K562 (cell line): ENCODE results near the gene VEGFC. TPM values are rescaled to one million over a fixed set of nuclear protein-coding genes. Genes with fewer than 3 reads are reported as not detected.

Source experiments
- ATAC-seq: fragments of 200-7000 bp; cut with Tn5 transposase; 3 replicates; pipeline ENCODE4 v1.9.1; 2020; ENCODE audit warnings: moderate library complexity
- BruUV-seq: library from RNA; stranded (reverse); fragments of 400-500 nt; replicated peaks from 2 replicates; lab custom pipeline; 2021; lab: Mats Ljungman, UMichigan
- CTCF ChIA-PET: fragments of 300-600 bp; formaldehyde crosslinking; extraction: SDS; loops from one replicate; lab custom pipeline; 2021; ENCODE audit warnings: low intra/inter-chr PET ratio; lab: Yijun Ruan, JAX
- POLR2A ChIA-PET: fragments of 300-600, 350-650 bp; sonication (Branson Sonifier 250); formaldehyde crosslinking; extraction: SDS; loops from one replicate; lab custom pipeline; 2021; ENCODE audit warnings: antibody characterized with exemption, inconsistent platforms; lab: Yijun Ruan, JAX
- DNase-seq, 4 experiments: peaks; one replicate each; pipeline versions ENCODE4 v3.0.0 to v3.0.0-alpha.2; 2011 to 2018; ENCODE audit warnings: low spot score in 3 of 4, mixed read lengths in 3 of 4; ENCODE audit errors: extremely low read depth in 1 of 4
- FAIRE-seq: peaks from 2 replicates; lab custom pipeline; 2011; peaks lifted over from hg19 to GRCh38; lab: Jason Lieb, UNC
- H2AFZ ChIP-seq: 2 replicates; pipeline ENCODE4 v1.6.0; 2011; ENCODE audit warnings: low read depth, low read length, control low read depth, inconsistent platforms
- H3K27ac ChIP-seq: fragments of 200-600 bp; 3 replicates; pipeline ENCODE4 v1.8.0; 2011; ENCODE audit warnings: low read depth, mild to moderate bottlenecking, control low read depth, inconsistent platforms, low read length, moderate library complexity, mixed read lengths; ENCODE audit errors: extremely low read depth
- H3K27me3 ChIP-seq, 2 experiments: fragments of 300-600 bp in 1 of 2; 2 replicates in 1 of 2; 3 replicates in 1 of 2; pipeline versions ENCODE4 v1.6.0 to v1.8.0; 2011; ENCODE audit warnings: inconsistent platforms in 2 of 2, low read length in 2 of 2, mild to moderate bottlenecking in 1 of 2, mixed read lengths in 1 of 2, moderate library complexity in 1 of 2; ENCODE audit not compliant: control insufficient read depth in 2 of 2, insufficient read depth in 2 of 2
- H3K36me3 ChIP-seq: fragments of 300-600 bp; 3 replicates; pipeline ENCODE4 v1.8.0; 2011; ENCODE audit warnings: mild to moderate bottlenecking, low read length, inconsistent platforms; ENCODE audit not compliant: control insufficient read depth, insufficient read depth
- H3K4me1 ChIP-seq, 2 experiments: fragments of 200-600 bp in 1 of 2; replicated peaks in 1 of 2; 2 replicates in 1 of 2; 3 replicates in 1 of 2; pipeline versions ENCODE4 v1.5.1 to v1.8.0; 2011; ENCODE audit warnings: inconsistent platforms in 2 of 2, low read length in 2 of 2, mild to moderate bottlenecking in 1 of 2, mixed read lengths in 1 of 2, moderate library complexity in 1 of 2; ENCODE audit not compliant: control insufficient read depth in 2 of 2, insufficient read depth in 2 of 2
- H3K4me2 ChIP-seq: 2 replicates; pipeline ENCODE4 v1.6.1; 2011; ENCODE audit warnings: low read length, control low read depth, inconsistent platforms, mixed read lengths; ENCODE audit not compliant: insufficient read depth
- H3K4me3 ChIP-seq: fragments of 200-600 bp; sonication (generic), shearing (Covaris generic); 2 replicates; pipeline ENCODE4 v1.5.1; 2016; ENCODE audit warnings: control low read depth, inconsistent platforms
- H3K79me2 ChIP-seq: fragments of 200-600 bp; 3 replicates; pipeline ENCODE4 v1.8.0; 2011; ENCODE audit warnings: low read length, inconsistent platforms; ENCODE audit not compliant: control insufficient read depth, insufficient read depth
- H3K9ac ChIP-seq, 2 experiments: 2 replicates each; pipeline versions ENCODE4 v1.6.0 to v1.6.1; 2011; ENCODE audit warnings: low read depth in 2 of 2, low read length in 2 of 2, control low read depth in 1 of 2, inconsistent platforms in 1 of 2, mild to moderate bottlenecking in 1 of 2, mixed read lengths in 1 of 2; ENCODE audit not compliant: insufficient read depth in 1 of 2
- H3K9me1 ChIP-seq: one replicate; pipeline ENCODE4 v1.6.0; 2011; ENCODE audit warnings: inconsistent platforms, mild to moderate bottlenecking, low read length, moderate library complexity; ENCODE audit not compliant: control insufficient read depth, insufficient read depth
- H3K9me3 ChIP-seq: replicated peaks from 2 replicates; pipeline ENCODE4 v1.5.1; 2011; ENCODE audit warnings: low read depth, low read length, inconsistent platforms; ENCODE audit not compliant: control insufficient read depth, insufficient read depth
- H4K20me1 ChIP-seq: replicated peaks from 2 replicates; pipeline ENCODE4 v1.6.1; 2011; ENCODE audit warnings: low read length, inconsistent platforms, mixed read lengths; ENCODE audit not compliant: control insufficient read depth, insufficient read depth
- BRF2 ChIP-seq: IDR thresholded peaks from 3 replicates; pipeline ENCODE4 v1.6.1; 2011; ENCODE audit warnings: borderline replicate concordance, mild to moderate bottlenecking; ENCODE audit not compliant: insufficient read length, insufficient read depth
- CBFA2T2 ChIP-seq: fragments of 450-650 bp; conservative IDR thresholded peaks from 2 replicates; pipeline ENCODE4 v1.6.1; 2017; ENCODE audit warnings: mild to moderate bottlenecking
- FUS ChIP-seq: fragments of 200-400 bp; formaldehyde crosslinking; optimal IDR thresholded peaks from 2 replicates; pipeline ENCODE3; 2017; ENCODE audit warnings: low read depth, low read length
- GABPA ChIP-seq: fragments of 200-800 bp; sonication (Bioruptor generic); conservative IDR thresholded peaks from 2 replicates; pipeline ENCODE4 v1.6.1; 2016; ENCODE audit warnings: low read depth, missing genetic modification characterization, missing compliant biosample characterization
- GTF2F1 ChIP-seq: IDR thresholded peaks from 2 replicates; pipeline ENCODE4 v1.6.1; 2011; ENCODE audit warnings: low read depth, low read length, improper control_type of control experiment
- LEF1 ChIP-seq: fragments of 450-650 bp; IDR thresholded peaks from 2 replicates; pipeline ENCODE4 v1.6.1; 2016; ENCODE audit warnings: mild to moderate bottlenecking
- POLR2AphosphoS2 ChIP-seq: IDR thresholded peaks from 2 replicates; pipeline ENCODE4 v1.6.1; 2012; ENCODE audit warnings: low read length, improper control_type of control experiment
- RBM14 ChIP-seq: fragments of 200-400 bp; formaldehyde crosslinking; IDR thresholded peaks from 2 replicates; pipeline ENCODE4 v1.6.1; 2018; ENCODE audit warnings: low read depth, mild to moderate bottlenecking, low read length, moderate library complexity, borderline replicate concordance; ENCODE audit not compliant: insufficient read depth
- SAFB2 ChIP-seq: fragments of 200-400 bp; formaldehyde crosslinking; IDR thresholded peaks from 2 replicates; pipeline ENCODE4 v1.6.1; 2018; ENCODE audit warnings: borderline replicate concordance, low read length, low read depth, moderate library complexity; ENCODE audit not compliant: severe bottlenecking
- SIX5 ChIP-seq, 2 experiments: IDR thresholded peaks; 2 replicates each; pipeline ENCODE4 v1.6.1; 2011; ENCODE audit warnings: low read length in 2 of 2, borderline replicate concordance in 1 of 2, low read depth in 1 of 2, mild to moderate bottlenecking in 1 of 2, moderate library complexity in 1 of 2; ENCODE audit not compliant: insufficient read depth in 1 of 2
- YBX1 ChIP-seq: fragments of 450-650 bp; IDR thresholded peaks from 2 replicates; pipeline ENCODE4 v1.7.1; 2016; ENCODE audit warnings: mild to moderate bottlenecking
- ZFP36 ChIP-seq: fragments of 150-350 bp; IDR thresholded peaks from 2 replicates; pipeline ENCODE4 v1.6.1; 2018; ENCODE audit warnings: low read length, low read depth; ENCODE audit not compliant: partially characterized antibody
- ZNF165 ChIP-seq: fragments of 250-450 bp; sonication (Bioruptor Pico); IDR thresholded peaks from 2 replicates; pipeline ENCODE4 v1.4.0; 2020; ENCODE audit warnings: borderline replicate concordance
- ZNF212 ChIP-seq: fragments of 450-650 bp; formaldehyde crosslinking; IDR thresholded peaks from 2 replicates; pipeline ENCODE4 v1.4.0; 2020; ENCODE audit warnings: mild to moderate bottlenecking
- ZNF79 ChIP-seq: fragments of 250-450 bp; sonication (Bioruptor Pico); IDR thresholded peaks from 2 replicates; pipeline ENCODE4 v1.4.0; 2020; ENCODE audit warnings: low read depth, mild to moderate bottlenecking, moderate library complexity
- WGBS: fragments of 100-300 bp; shearing (Covaris generic); methylation state at CpG from one replicate; pipeline ENCODE4 v1.1.6; 2016; ENCODE audit warnings: low coverage, mixed read lengths; ENCODE audit not compliant: insufficient coverage; ENCODE audit errors: missing lambda C conversion rate; 5-methylcytosine and 5-hydroxymethylcytosine counted together
- in situ Hi-C: fragments of 300-500 bp; cut with MboI; formaldehyde crosslinking; loops from 4 replicates; pipeline ENCODE4 v1.15.0; 2018; ENCODE audit warnings: inconsistent platforms, mixed read lengths
- intact Hi-C: fragments of 100-400 bp; cut with micrococcal nuclease; formaldehyde crosslinking; loops from 2 replicates; pipeline ENCODE4 v1.14.2; 2022
- polyA plus RNA-seq, 8 experiments: library from polyadenylated mRNA; depleted of rRNA in 4 of 8; stranded (reverse) in 5 of 8; unstranded in 3 of 8; fragments of >200 nt; fragmentation: Nextera tagmentation in 2 of 8; fragmentation: Illumina TruSeq in 1 of 8; extraction: Ambion mirVana in 2 of 8; extraction: Trizol in 1 of 8; gene quantifications; 2 replicates each; pipeline versions ENCODE4 v1.2.1 to v1.2.3, GENCODE V29; 2011 to 2014; ENCODE audit warnings: inconsistent platforms in 1 of 8, missing spikeins in 1 of 8
- total RNA-seq, 7 experiments: library from RNA; depleted of rRNA in 6 of 7; stranded (reverse); fragments of >200 nt in 6 of 7; fragmentation: Illumina TruSeq in 2 of 7; extraction: Trizol in 2 of 7; gene quantifications; 2 replicates each; pipeline versions ENCODE4 v1.2.1 to v1.2.3, GENCODE V29; 2011 to 2021; ENCODE audit warnings: low replicate concordance in 1 of 7
- TF ChIP-seq, protein P1 (sequence below): fragments of 250-450 bp; sonication (Bioruptor Pico); IDR thresholded peaks from 2 replicates; pipeline ENCODE4 v1.9.0; 2021; ENCODE audit warnings: mild to moderate bottlenecking

Gene VEGFC
- total and polyA plus RNA-seq, 9 of the 15 experiments (the other 6 are each of a cell fraction or from before 2014, with no cell fraction given): not detected

- Histone ChIP-seq H3K4me2 (no peak overlapping the region), H3K27me3 (no peaks in the 10 kb centered on the region), H3K36me3 (no peaks in the 10 kb centered on the region), H3K79me2 (no peaks in the 10 kb centered on the region), H3K9me1 (no peaks in the 10 kb centered on the region), H3K9ac (no peak overlapping the region), H3K4me1 (no peaks in the 10 kb centered on the region), H3K27ac (no peak overlapping the region), H3K4me3 (no peak overlapping the region), H2AFZ (no peak overlapping the region), H3K9me3 (no peaks in the 10 kb centered on the region)
- ATAC-seq (no peak), DNase-seq (no peak), FAIRE-seq (no peak)
- intact Hi-C loops (no loop called here), in situ Hi-C loops (no loop called here)
- CTCF ChIA-PET: no interaction called here
- TF ChIP-seq ZNF212: no peak
- TF ChIP-seq GTF2F1: no peak
- TF ChIP-seq FUS: no peak
- TF ChIP-seq SAFB2: no peak
- no peak for TF ChIP-seq YBX1
- no peak for TF ChIP-seq POLR2AphosphoS2
- no peak for TF ChIP-seq GABPA (tag)
- TF ChIP-seq, all 486 proteins: peak for 0
- 0% methylated on average over 1 of the region's 2 CpGs for WGBS
- H4K20me1 ChIP-seq: no peaks in the 10 kb centered on the region
- BruUV-seq: no TSS peak
- POLR2A ChIA-PET: no interaction called here
Observed at GRCh38 chr4:176668324-176668723, 124.4 kb downstream of the VEGFC start.

DNA sequence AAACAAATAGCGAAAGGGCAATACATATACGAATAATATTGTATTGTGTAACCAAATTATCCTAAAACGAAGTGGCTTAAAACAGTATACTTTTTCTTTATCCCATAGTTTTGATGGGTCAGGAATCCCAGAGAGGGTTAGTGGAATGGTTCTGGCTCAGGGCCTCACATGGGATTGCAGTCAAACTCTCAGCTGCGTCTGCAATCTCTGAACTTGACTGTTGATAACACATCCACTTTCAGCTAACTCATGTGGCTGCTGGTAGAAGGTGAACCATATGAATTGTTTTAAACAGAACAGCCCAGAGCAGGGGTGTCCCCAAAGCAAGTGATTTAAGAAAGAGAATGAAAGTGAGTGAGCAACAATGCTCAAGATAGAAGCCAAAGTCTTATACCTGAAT, 127.8 kb downstream of the VEGFC start:
- no peaks in the 10 kb centered on the region for H3K4me1 ChIP-seq
- H3K4me2 ChIP-seq: no peak overlapping the region
- H3K4me3 ChIP-seq: no peak overlapping the region
- no peak overlapping the region for H3K9ac ChIP-seq
- H3K9me1 ChIP-seq: no peaks in the 10 kb centered on the region
- intact Hi-C loops: no loop called here
- H3K36me3 ChIP-seq: no peaks in the 10 kb centered on the region
- no TSS peak for BruUV-seq
- no peaks in the 10 kb centered on the region for H3K79me2 ChIP-seq
- CTCF ChIA-PET: no interaction called here
- in situ Hi-C loops: no loop called here
- no peaks in the 10 kb centered on the region for H3K27me3 ChIP-seq
- no peaks in the 10 kb centered on the region for H3K9me3 ChIP-seq
- ATAC-seq (no peak), FAIRE-seq (no peak), DNase-seq (no peak)
- WGBS: 4% methylated on average over 4 of the region's 4 CpGs
- H3K27ac ChIP-seq: no peak overlapping the region
- no peak overlapping the region for H2AFZ ChIP-seq
- H4K20me1 ChIP-seq: no peaks in the 10 kb centered on the region
- POLR2A ChIA-PET: no interaction called here
- TF ChIP-seq CBFA2T2 (no peak), ZFP36 (no peak), RBM14 (no peak), SIX5 (IDR thresholded peaks at IDR 0.05; ENCODE audit: borderline replicate concordance in 1 of 2, insufficient read depth in 1 of 2, low read depth in 1 of 2, low read length in 2 of 2) (no peak), ZNF165 (CRISPR knock-in tag) (no peak), BRF2 (no peak), ZNF79 (CRISPR knock-in tag) (no peak), LEF1 (no peak)
- TF ChIP-seq, protein P1, sequence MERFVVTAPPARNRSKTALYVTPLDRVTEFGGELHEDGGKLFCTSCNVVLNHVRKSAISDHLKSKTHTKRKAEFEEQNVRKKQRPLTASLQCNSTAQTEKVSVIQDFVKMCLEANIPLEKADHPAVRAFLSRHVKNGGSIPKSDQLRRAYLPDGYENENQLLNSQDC: no peak
